Esophagus muscularis mucosa (tissue), 4 donors: Measurements from ENCODE around the gene ETV1. TPM values are rescaled to one million over a fixed set of nuclear protein-coding genes. Genes with fewer than 3 reads are reported as not detected.
A peak's percentile ranks its signal among the peaks of the same experiment; 100 is the strongest.

Source experiments
- DNase-seq: peaks from one replicate; pipeline ENCODE4 v3.0.0-alpha.2; 2017; ENCODE audit errors: extremely low spot score
- H3K27ac ChIP-seq, 4 donors: fragments of 200-600 bp; sonication (generic); replicated peaks in 1 of 4; 1 replicate in 3 of 4; 2 replicates in 1 of 4; pipeline ENCODE4 v1.5.1; 2016 to 2019; ENCODE audit warnings: mild to moderate bottlenecking in 1 of 4
- H3K27me3 ChIP-seq, 4 donors: fragments of 200-600 bp; sonication (generic); one replicate each; pipeline versions ENCODE4 v1.5.1 to v1.6.0; 2016 to 2019
- H3K36me3 ChIP-seq, 4 donors: fragments of 200-600 bp; sonication (generic); one replicate each; pipeline ENCODE4 v1.5.1; 2016 to 2019
- H3K4me1 ChIP-seq, 4 donors: fragments of 200-600 bp; sonication (generic); one replicate each; pipeline ENCODE4 v1.5.1; 2016 to 2019
- H3K4me3 ChIP-seq, 4 donors: fragments of 200-600 bp; sonication (generic); 1 replicate in 2 of 4; 2 replicates in 2 of 4; pipeline ENCODE4 v1.5.1; 2016 to 2019; ENCODE audit warnings: mild to moderate bottlenecking in 4 of 4, moderate library complexity in 1 of 4
- H3K9me3 ChIP-seq, 4 donors: fragments of 200-600 bp; sonication (generic); 1 replicate in 3 of 4; 2 replicates in 1 of 4; pipeline ENCODE4 v1.5.1; 2016 to 2019
- CTCF ChIP-seq, 3 experiments: fragments of 200-600 bp in 2 of 3; fragments of 450-650 bp in 1 of 3; sonication (generic) in 2 of 3; IDR thresholded peaks; one replicate each; pipeline ENCODE4 v1.5.1; 2017 to 2019; ENCODE audit warnings: antibody characterized with exemption in 3 of 3, mild to moderate bottlenecking in 2 of 3, moderate library complexity in 1 of 3
- EP300 ChIP-seq: sonication (generic); formaldehyde crosslinking; IDR thresholded peaks from one replicate; pipeline ENCODE4 v1.6.1; 2017; ENCODE audit warnings: antibody characterized with exemption
- POLR2A ChIP-seq: fragments of 450-650 bp; IDR thresholded peaks from one replicate; pipeline ENCODE4 v1.6.1; 2017; ENCODE audit warnings: antibody characterized with exemption, moderate library complexity, mild to moderate bottlenecking, low read depth
- POLR2AphosphoS5 ChIP-seq, 2 donors: sonication (generic); formaldehyde crosslinking; IDR thresholded peaks; one replicate each; pipeline ENCODE4 v1.6.1; 2017; ENCODE audit warnings: antibody characterized with exemption in 2 of 2
- WGBS: methylation state at CpG from one replicate; pipeline ENCODE4 v1.1.5; 2018; 5-methylcytosine and 5-hydroxymethylcytosine counted together
- intact Hi-C: fragments of 100-400 bp; cut with DNase I; formaldehyde crosslinking; loops from one replicate; pipeline ENCODE4 v1.15.1; 2023
- total RNA-seq, 4 donors: library from RNA; depleted of rRNA; stranded (reverse); fragments of >200 nt; gene quantifications; one replicate each; pipeline versions ENCODE4 v1.1.0 to v1.2.1, GENCODE V29; 2016

Gene ETV1
- total RNA-seq, 4 donors from 2014 or later = 7.1 to 16.5 (median 14.1) TPM

- Histone ChIP-seq H3K4me3 (no peak overlapping the region), H3K36me3 (no peaks in the 10 kb centered on the region), H3K9me3 (no peaks in the 10 kb centered on the region), H3K27me3 (no peaks in the 10 kb centered on the region), H3K4me1 (peaks cover 0 to 30% (median 25%) of the 10 kb centered on the region in 4 donors), H3K27ac (peak overlapping the region in 1 of 4 donors; percentile 2)
- TF ChIP-seq EP300 (no peak), POLR2A (no peak), CTCF (IDR thresholded peaks at IDR 0.05) (no peak), POLR2AphosphoS5 (IDR thresholded peaks at IDR 0.05) (no peak)
- intact Hi-C loops = no loop called here
- WGBS = 92% methylated on average over 3 of the region's 3 CpGs
- DNase-seq = no peak
Observed at GRCh38 chr7:13849163-13849892, 140.1 kb downstream of the ETV1 start.

DNA sequence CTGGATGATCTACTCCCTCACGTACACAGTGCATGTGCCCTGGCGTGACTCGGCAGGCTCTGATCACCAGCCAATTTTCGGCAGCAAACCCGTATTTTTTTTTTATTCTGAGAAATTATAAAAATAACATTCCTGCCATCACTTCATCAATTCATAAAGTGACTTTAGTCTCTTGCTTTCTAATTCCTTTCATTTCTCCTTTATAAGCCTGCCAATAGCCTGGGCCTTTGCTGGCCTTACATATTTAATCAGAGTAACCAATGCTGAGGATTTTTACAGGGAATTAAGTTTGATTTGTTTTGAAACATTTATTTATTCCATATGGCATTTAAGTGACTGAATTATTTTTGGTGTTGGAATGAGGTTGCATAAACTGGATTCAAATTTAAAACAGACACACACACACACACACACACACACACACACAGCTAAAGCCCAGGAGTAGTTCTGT is 140.8 kb downstream of the ETV1 start:
- intact Hi-C loops = no loop called here
- DNase-seq = no peak
- H3K4me3 ChIP-seq = no peak overlapping the region
- peaks cover 0 to 30% (median 25%) of the 10 kb centered on the region in 4 donors for H3K4me1 ChIP-seq
- no peaks in the 10 kb centered on the region for H3K36me3 ChIP-seq
- H3K9me3 ChIP-seq = no peaks in the 10 kb centered on the region
- no peaks in the 10 kb centered on the region for H3K27me3 ChIP-seq
- TF ChIP-seq CTCF (IDR thresholded peaks at IDR 0.05) (no peak), POLR2A (no peak), POLR2AphosphoS5 (IDR thresholded peaks at IDR 0.05) (no peak), EP300 (no peak)
- 39% methylated on average over 5 of the region's 5 CpGs for WGBS
- H3K27ac ChIP-seq = peak overlapping the region in 2 of 4 donors; percentile 2 to 5

GRCh38 chr7:13846386-13846785 is 143.1 kb downstream of the ETV1 start:
- no peaks in the 10 kb centered on the region for H3K36me3 ChIP-seq
- H3K9me3 ChIP-seq = no peaks in the 10 kb centered on the region
- H3K4me3 ChIP-seq = no peak overlapping the region
- no peaks in the 10 kb centered on the region for H3K27me3 ChIP-seq
- no peak overlapping the region for H3K27ac ChIP-seq
- TF ChIP-seq POLR2A = no peak
- no peak for TF ChIP-seq EP300
- no peak for TF ChIP-seq POLR2AphosphoS5 (IDR thresholded peaks at IDR 0.05)
- TF ChIP-seq CTCF (IDR thresholded peaks at IDR 0.05) = no peak
- H3K4me1 ChIP-seq = peaks cover 0 to 19% (median 13%) of the 10 kb centered on the region in 4 donors
- no peak for DNase-seq
- intact Hi-C loops = no loop called here
- WGBS = 92% methylated on average over 4 of the region's 4 CpGs

DNA sequence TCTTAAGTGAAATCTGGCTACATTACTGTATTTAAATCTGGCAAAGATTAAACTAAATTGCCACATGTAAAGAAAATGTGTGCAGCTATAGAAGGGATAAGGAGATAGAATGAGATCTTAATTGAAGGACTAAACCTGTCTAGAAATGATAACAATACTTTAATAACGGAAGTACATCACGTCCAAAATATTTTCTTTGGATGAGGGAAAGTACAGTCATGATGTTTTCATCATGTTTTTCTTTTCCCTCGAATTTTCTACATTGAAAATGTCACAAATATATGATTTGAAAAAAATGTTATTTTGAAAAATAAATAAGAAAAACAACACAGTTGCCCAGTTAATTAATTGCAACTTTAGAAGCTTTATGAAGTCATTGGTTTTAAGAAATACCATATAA is 143.9 kb downstream of the ETV1 start:
- Histone ChIP-seq H3K9me3 (no peaks in the 10 kb centered on the region), H3K36me3 (no peaks in the 10 kb centered on the region), H3K4me1 (peaks cover 0 to 18% (median 12%) of the 10 kb centered on the region in 4 donors), H3K4me3 (no peak overlapping the region), H3K27me3 (no peaks in the 10 kb centered on the region), H3K27ac (no peak overlapping the region)
- TF ChIP-seq POLR2AphosphoS5 (IDR thresholded peaks at IDR 0.05) (no peak), POLR2A (no peak), EP300 (no peak), CTCF (IDR thresholded peaks at IDR 0.05) (no peak)
- no peak for DNase-seq
- 87% methylated on average over 3 of the region's 3 CpGs for WGBS
- intact Hi-C loops = no loop called here
